HUES64 (cell line): ENCODE measurements around the gene TRMO.
A peak's percentile ranks its signal among the peaks of the same experiment; 100 is the strongest.

Source experiments
- H3K27ac ChIP-seq: 2 replicates; pipeline ENCODE4 v1.7.0; 2013; ENCODE audit warnings: low read depth, low read length, inconsistent platforms
- H3K27me3 ChIP-seq: 2 replicates; pipeline ENCODE4 v1.6.1; 2013; ENCODE audit warnings: mild to moderate bottlenecking, low read length; ENCODE audit not compliant: insufficient read depth
- H3K36me3 ChIP-seq: 2 replicates; pipeline ENCODE4 v1.6.1; 2013; ENCODE audit warnings: mild to moderate bottlenecking, low read length; ENCODE audit not compliant: insufficient read depth
- H3K4me1 ChIP-seq: 2 replicates; pipeline ENCODE4 v1.6.1; 2013; ENCODE audit warnings: mild to moderate bottlenecking, low read length, moderate library complexity; ENCODE audit not compliant: insufficient read depth
- H3K4me3 ChIP-seq: 2 replicates; pipeline ENCODE4 v1.5.1; 2013; ENCODE audit warnings: mild to moderate bottlenecking, low read length, moderate library complexity
- H3K9ac ChIP-seq: 2 replicates; pipeline ENCODE4 v1.6.1; 2013; ENCODE audit warnings: mild to moderate bottlenecking, low read depth, low read length
- H3K9me3 ChIP-seq: 2 replicates; pipeline ENCODE4 v1.6.1; 2013; ENCODE audit warnings: low read depth, low read length; ENCODE audit not compliant: insufficient read depth
- WGBS: fragments of 150-250, 120-280 bp; methylation state at CpG from one replicate; pipeline ENCODE4 v1.1.7; 2013; ENCODE audit warnings: missing lambda C conversion rate; 5-methylcytosine and 5-hydroxymethylcytosine counted together

Gene TRMO

DNA sequence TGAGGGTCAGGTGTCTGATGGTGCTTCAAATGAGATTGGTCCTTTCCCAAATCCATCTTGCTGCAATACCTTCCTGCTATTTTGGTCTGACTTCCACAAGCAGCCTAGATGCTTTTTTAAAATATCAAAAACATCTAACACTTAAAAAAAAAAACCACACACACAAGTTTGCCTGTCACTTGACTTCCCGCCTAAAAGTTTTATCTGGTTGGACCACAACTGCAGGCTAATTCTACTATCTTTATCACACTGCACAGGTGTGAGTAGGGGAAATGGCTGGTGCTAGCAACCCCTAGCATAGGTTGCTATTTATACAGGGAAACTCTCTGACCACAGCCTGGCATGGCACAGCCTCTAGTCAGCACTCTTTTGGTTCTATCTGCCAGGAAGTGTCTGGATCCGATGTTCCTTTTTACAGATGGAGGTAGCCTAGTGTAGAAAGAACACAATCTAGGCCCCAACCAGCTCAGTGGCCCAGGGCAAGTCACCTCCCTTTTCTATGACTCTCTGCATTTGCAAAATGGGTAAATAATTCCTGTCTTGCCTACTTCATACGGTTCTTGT, 15.9 kb upstream of the TRMO start, which contains the start of gene HEMGN:
TSS of gene HEMGN (minus strand) at position 92 of the 564 bp plus-strand sequence. CDS start at position 56, 36 bp downstream.
- no peak within 1 kb of the TSS for H3K9ac ChIP-seq
- peaks cover 97% of the 10 kb centered on the region for H3K27me3 ChIP-seq
- no peak within 1 kb of the TSS for H3K4me3 ChIP-seq
- H3K9me3 ChIP-seq, result no peaks in the 10 kb centered on the region
- H3K4me1 ChIP-seq, result 0 out of 2 replicates have a peak, but pooled peaks cover 4% of the 10 kb centered on the region
- H3K36me3 ChIP-seq, result no peaks in the 10 kb centered on the region
- WGBS, result 89% methylated on average over 2 of the region's 3 CpGs
- no peak within 1 kb of the TSS for H3K27ac ChIP-seq

DNA sequence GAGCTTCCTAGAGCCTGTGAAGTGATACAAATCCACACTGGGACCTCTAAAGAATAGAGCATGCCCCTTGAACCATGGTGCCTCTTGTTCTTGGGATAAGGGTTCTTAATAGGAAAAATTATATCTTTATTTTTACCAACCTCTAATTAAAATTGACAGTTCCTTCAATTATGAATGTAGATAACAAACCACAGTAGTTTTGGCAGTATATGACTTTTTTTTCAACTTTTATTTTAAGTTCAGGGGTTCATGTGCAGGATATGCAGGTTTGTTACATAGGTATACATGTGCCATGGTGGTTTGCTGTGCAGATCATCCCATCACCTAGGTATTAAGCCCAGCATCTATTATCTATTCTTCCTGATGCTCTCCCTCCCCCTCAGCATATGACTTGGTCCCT, 14.7 kb upstream of the TRMO start:
- Histone ChIP-seq H3K4me1 (0 out of 2 replicates have a peak, but pooled peaks cover 4% of the 10 kb centered on the region), H3K9ac (no peak overlapping the region), H3K36me3 (no peaks in the 10 kb centered on the region), H3K27me3 (peaks cover 95% of the 10 kb centered on the region), H3K27ac (no peak overlapping the region), H3K9me3 (no peaks in the 10 kb centered on the region), H3K4me3 (no peak overlapping the region)

DNA sequence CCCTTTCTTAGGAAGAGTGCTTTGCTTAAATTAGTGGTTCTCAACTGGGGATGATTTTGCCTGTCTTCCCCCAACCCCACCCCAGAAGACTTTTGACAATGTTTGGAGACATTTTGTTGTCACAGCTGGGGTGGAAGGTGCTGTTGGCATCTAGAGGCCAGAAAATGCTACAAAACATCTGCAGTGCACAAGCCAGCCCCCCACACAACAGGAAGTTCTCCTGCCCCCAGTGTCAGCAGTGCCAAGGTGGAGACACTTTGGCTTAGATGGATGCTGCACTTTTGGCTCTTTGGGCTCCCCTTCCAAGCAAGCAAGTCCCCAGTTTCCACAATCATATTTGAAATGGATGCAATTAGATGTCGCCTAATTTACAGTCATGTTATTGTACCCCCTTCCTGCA, 13.0 kb upstream of the TRMO start:
- WGBS, result 100% methylated on average over 1 of the region's 1 CpG
- Histone ChIP-seq H3K4me1 (0 out of 2 replicates have a peak, but pooled peaks cover 4% of the 10 kb centered on the region), H3K4me3 (no peak overlapping the region), H3K36me3 (no peaks in the 10 kb centered on the region), H3K27me3 (peaks cover 95% of the 10 kb centered on the region), H3K27ac (no peak overlapping the region), H3K9me3 (no peaks in the 10 kb centered on the region), H3K9ac (no peak overlapping the region)

DNA sequence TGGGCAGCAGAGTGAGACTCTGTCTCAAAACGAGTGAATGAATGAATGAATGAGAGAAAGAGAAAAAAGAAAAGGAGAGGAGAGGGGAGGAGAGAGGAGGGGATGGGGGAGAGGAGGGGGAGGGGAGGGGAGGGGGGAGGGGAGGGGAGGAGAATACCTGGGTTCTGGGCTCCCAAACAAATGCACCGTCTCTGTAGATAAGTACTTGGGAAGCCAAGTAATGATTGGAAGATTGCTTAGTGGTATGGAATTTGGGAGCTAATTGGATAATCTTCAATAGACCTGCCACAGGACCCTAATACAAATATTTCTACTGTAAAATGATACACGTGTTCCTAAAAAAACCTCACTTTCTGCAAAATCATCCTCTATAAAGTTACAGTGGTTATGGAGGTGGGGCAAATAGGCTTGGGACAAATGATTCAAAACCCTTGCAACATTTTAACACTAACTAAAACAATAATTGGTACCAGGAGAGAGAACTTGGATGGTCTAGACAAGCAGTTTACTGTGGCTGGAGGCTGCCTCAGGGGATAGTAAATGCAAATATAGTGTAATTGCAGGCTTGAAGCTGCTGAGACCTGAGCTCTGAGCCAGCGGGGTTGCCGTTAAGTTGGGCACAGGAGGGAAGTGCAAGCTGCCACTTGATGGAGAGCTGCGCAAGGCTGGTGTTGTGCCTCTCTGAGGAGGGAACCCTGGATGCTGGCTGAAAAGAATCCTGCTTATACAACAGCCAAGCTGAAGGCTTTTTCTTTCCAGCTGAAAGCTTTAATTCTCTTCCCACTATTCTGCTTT, 12.2 kb upstream of the TRMO start:
- Histone ChIP-seq H3K27ac (no peak overlapping the region), H3K27me3 (peaks cover 95% of the 10 kb centered on the region), H3K4me3 (no peak overlapping the region), H3K36me3 (no peaks in the 10 kb centered on the region), H3K9ac (no peak overlapping the region), H3K4me1 (0 out of 2 replicates have a peak, but pooled peaks cover 4% of the 10 kb centered on the region), H3K9me3 (no peaks in the 10 kb centered on the region)
- WGBS, result 35% methylated on average over 5 of the region's 6 CpGs

DNA sequence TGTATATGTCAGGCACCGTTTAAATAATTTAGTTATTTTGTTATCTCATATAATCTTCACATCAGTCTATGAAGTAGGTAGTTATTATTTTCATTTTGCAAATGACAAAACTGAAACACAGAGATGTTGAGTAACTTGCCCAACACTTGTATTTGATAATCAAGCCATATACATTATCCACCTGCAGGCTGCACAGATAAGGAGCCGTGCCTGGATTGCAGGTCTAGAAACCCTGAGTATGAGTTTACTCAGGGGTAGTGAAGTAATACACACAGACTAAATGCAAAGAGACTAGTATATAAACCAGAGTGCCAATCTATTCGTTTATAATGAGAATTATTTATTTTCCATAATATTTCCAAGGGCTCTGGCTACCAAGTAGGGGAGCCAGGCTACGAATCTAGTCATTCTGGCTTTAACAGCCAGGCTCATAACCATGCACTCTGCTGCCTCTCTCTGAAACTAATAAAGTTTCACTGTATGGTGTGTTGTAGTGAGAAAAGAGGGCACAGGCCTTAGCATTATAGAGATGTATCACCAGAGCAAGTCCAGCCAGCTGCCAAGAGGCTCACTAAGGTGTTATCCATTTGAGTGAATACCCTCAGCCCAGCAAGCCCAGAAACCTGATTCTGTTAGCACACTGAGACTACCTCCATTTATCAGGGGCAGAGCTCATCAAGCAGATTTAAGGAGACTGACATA, 11.1 kb upstream of the TRMO start:
- no peak overlapping the region for H3K4me3 ChIP-seq
- no peaks in the 10 kb centered on the region for H3K9me3 ChIP-seq
- 0 out of 2 replicates have a peak, but pooled peaks cover 4% of the 10 kb centered on the region for H3K4me1 ChIP-seq
- 88% methylated on average over 1 of the region's 4 CpGs for WGBS
- no peaks in the 10 kb centered on the region for H3K36me3 ChIP-seq
- peaks cover 95% of the 10 kb centered on the region for H3K27me3 ChIP-seq
- H3K27ac ChIP-seq, result no peak overlapping the region
- no peak overlapping the region for H3K9ac ChIP-seq

DNA sequence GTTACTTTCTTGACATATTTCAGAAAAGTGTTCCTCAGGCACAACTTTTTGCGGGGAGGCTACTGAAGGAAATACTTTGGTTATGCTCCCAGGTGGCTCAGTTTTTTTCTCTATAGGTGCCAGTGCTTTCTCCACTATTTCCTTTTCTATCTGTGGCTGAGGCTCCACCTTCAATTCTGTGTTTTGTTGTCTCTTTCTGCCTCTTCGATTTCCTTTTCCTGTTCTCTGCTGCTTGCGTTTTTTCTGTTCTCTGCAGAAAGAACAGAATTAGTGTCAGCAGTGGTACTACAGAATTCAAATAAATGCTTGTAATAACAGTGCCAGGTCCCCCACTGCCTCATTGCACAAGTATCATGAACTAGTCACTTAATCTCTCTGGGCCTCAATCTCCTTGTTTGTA, 8.7 kb upstream of the TRMO start:
- 70% methylated on average over 3 of the region's 3 CpGs for WGBS
- 0 out of 2 replicates have a peak, but pooled peaks cover 4% of the 10 kb centered on the region for H3K4me1 ChIP-seq
- no peak overlapping the region for H3K9ac ChIP-seq
- H3K9me3 ChIP-seq, result no peaks in the 10 kb centered on the region
- peaks cover 91% of the 10 kb centered on the region for H3K27me3 ChIP-seq
- H3K27ac ChIP-seq, result no peak overlapping the region
- H3K36me3 ChIP-seq, result no peaks in the 10 kb centered on the region
- H3K4me3 ChIP-seq, result no peak overlapping the region

DNA sequence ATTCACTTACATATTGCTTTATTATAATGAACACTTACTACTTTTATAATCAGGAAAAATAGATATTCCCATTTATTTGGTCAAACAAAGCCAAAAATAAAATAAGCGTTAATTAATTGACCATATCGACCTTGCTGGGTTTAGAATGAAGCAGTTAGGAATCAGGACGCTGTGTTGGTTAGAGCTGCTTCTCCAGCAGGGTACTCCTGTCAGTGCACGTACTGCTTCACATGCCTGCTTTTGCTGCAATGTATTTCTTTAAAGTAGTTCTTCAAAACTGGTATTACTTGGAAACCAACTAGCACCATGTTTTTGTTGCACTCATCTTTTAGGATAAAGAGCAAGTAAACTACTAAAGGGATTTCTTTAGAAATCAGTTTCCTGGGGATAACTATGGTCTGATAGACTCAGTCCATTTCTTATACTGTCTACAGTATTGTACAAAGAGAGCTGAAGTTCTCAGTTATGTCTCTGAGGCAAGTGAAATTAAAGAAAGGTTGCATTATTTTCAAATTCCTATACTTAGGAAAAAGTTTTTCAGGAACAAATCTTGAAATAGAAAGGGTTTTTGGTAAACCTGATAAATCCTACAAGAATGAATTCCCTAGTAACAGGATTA, 6.8 kb upstream of the TRMO start:
- 74% methylated on average over 4 of the region's 4 CpGs for WGBS
- Histone ChIP-seq H3K4me3 (no peak overlapping the region), H3K27ac (no peak overlapping the region), H3K9me3 (no peaks in the 10 kb centered on the region), H3K27me3 (peaks cover 89% of the 10 kb centered on the region), H3K36me3 (no peaks in the 10 kb centered on the region), H3K9ac (no peak overlapping the region), H3K4me1 (no peaks in the 10 kb centered on the region)

DNA sequence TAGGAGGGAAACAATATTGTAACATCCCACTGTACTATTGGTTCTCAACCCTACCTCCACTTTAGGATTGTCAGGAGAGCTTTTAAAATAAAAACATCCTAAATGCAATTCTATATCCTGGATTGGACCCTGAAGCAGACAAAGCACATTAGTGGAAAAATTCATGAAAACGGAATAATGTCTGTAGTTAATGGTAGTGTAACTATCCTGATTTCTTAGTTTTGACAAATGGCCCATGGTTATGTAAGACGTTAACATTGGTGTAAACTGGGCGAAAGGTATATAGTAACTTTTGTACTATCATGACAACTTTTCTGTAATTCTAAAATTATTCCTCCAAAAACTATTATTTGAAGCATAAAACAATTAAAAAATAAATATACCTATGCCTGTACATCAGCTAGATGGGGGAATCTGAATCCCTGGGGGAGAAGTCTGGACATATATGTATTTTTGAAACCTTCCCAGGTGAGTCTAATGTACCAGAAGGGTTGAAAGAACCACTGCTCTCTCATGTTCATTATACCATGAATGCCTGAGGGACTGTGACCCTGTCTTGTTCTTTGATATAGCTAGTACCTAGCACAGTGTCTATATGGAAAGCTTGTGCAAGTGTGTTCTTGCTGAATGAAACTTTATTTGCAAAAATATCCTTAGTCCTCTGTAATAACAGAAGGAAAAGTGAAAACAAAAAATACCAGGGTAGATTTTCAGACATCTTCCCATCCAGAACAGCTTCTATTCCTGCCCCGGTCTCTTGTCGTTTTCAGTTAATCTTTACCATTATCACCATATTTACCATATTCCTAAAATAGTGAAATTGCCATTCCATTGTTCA, 3.4 kb upstream of the TRMO start:
- H3K4me1 ChIP-seq, result no peaks in the 10 kb centered on the region
- H3K9ac ChIP-seq, result no peak overlapping the region
- WGBS, result 81% methylated on average over 4 of the region's 5 CpGs
- no peak overlapping the region for H3K4me3 ChIP-seq
- H3K27ac ChIP-seq, result no peak overlapping the region
- H3K27me3 ChIP-seq, result peaks cover 68% of the 10 kb centered on the region
- no peaks in the 10 kb centered on the region for H3K9me3 ChIP-seq
- H3K36me3 ChIP-seq, result no peaks in the 10 kb centered on the region

DNA sequence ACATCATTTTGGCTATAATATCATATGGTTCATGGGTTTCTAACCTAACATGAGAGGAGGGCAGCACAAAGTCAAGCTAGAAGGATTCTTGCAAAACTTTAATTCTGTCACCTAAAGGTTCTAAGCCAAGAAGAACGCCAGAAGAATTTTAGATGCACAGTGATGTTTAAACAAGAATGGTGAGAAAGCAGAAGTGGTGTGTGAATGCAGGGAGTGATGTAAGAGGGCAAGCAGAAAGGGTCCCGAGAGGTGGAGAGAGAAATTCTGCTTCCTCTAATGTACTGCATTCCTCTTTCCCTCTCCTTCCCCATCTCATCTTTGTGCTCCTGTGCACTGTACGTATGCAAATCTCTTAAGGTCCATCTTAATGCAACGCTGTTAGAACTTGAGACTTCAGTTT, 2.1 kb upstream of the TRMO start:
- Histone ChIP-seq H3K27ac (no peak overlapping the region), H3K4me3 (no peak overlapping the region), H3K9me3 (no peaks in the 10 kb centered on the region), H3K36me3 (no peaks in the 10 kb centered on the region), H3K9ac (no peak overlapping the region), H3K4me1 (no peaks in the 10 kb centered on the region), H3K27me3 (peaks cover 64% of the 10 kb centered on the region)
- 70% methylated on average over 4 of the region's 4 CpGs for whole genome bisulfite sequencing

DNA sequence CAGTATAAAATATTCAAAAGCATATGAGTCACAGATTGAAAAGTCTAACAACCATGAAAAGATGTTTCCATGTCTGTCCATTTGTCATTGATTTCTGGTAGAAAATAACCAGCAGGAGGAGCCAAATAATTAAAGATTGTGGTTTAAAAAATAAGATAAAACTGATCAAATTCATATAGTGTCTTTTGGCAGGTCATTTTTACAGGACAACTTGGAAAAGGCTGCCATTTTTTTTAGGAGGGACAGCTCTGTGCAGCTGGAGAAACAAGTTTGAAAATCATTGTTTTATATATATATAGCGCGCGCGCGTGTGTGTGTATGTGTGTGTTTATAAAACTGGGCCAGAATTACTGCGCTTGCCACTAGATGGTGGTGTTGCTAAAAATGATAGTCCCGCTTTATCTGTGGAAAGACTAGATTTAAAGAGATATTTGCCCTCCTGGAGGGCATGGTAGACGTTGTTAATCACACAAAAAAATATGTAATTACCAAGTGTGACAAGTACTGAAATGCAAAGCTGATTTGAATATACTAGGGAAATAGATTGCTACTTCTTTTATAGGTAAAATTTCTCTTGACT, 1.3 kb upstream of the TRMO start:
- H3K9ac ChIP-seq, result no peak overlapping the region

More for the DNA sequence above, 1.3 kb upstream of the TRMO start:
- Histone ChIP-seq H3K27ac (no peak overlapping the region), H3K9me3 (no peaks in the 10 kb centered on the region), H3K27me3 (peaks cover 57% of the 10 kb centered on the region), H3K36me3 (no peaks in the 10 kb centered on the region), H3K4me1 (no peaks in the 10 kb centered on the region), H3K4me3 (peak overlapping the region; percentile 32; the same call in 1 of the 2 replicates)
- 3% methylated on average over 8 of the region's 8 CpGs for WGBS
